GM12878 (cell line): ENCODE data around the gene RABL6.

Source experiments
- CHD4 ChIP-seq: fragments of 200-600 bp; sonication (generic); IDR thresholded peaks from 2 replicates; pipeline ENCODE4 v1.6.1; 2016; ENCODE audit warnings: mild to moderate bottlenecking
- CTCF ChIP-seq, 3 experiments: IDR thresholded peaks in 2 of 3; conservative IDR thresholded peaks in 1 of 3; 2 replicates each; pipeline ENCODE4 v1.5.1; 2011; ENCODE audit warnings: low read depth in 3 of 3, low read length in 3 of 3, mild to moderate bottlenecking in 3 of 3, control low read depth in 2 of 3, moderate library complexity in 2 of 3, inconsistent platforms in 1 of 3, mixed read lengths in 1 of 3; ENCODE audit not compliant: control insufficient read depth in 2 of 3, insufficient read depth in 1 of 3; ENCODE audit errors: extremely low read depth in 1 of 3
- DPF2 ChIP-seq: fragments of 450-650 bp; IDR thresholded peaks from 2 replicates; pipeline ENCODE4 v1.6.1; 2017; ENCODE audit warnings: mild to moderate bottlenecking
- FOS ChIP-seq: IDR thresholded peaks from 3 replicates; pipeline ENCODE4 v1.6.1; 2011; ENCODE audit warnings: borderline replicate concordance; ENCODE audit not compliant: insufficient read length; ENCODE audit errors: extremely low read depth
- HDAC6 ChIP-seq: fragments of 200-600 bp; sonication (generic); IDR thresholded peaks from one replicate; pipeline ENCODE4 v1.8.0; 2017; ENCODE audit warnings: antibody characterized with exemption; ENCODE audit not compliant: unreplicated experiment
- IRF3 ChIP-seq: fragments of 450-650 bp; IDR thresholded peaks from 2 replicates; pipeline ENCODE4 v1.6.1; 2014; ENCODE audit warnings: mild to moderate bottlenecking
- MXI1 ChIP-seq: fragments of 150-350 bp; IDR thresholded peaks from 2 replicates; pipeline ENCODE4 v1.6.1; 2011; ENCODE audit warnings: low read depth, mild to moderate bottlenecking, inconsistent platforms, low read length, improper control_type of control experiment
- MYC ChIP-seq: IDR thresholded peaks from 2 replicates; pipeline ENCODE4 v1.6.1; 2011; ENCODE audit warnings: mild to moderate bottlenecking, low read length, moderate library complexity, inconsistent platforms; ENCODE audit not compliant: insufficient read depth, insufficient replicate concordance, insufficient read length, severe bottlenecking
- POLR2AphosphoS5 ChIP-seq: IDR thresholded peaks from 2 replicates; pipeline ENCODE4 v1.6.1; 2011; ENCODE audit warnings: mild to moderate bottlenecking, low read length, inconsistent platforms
- REST ChIP-seq: IDR thresholded peaks from 2 replicates; pipeline ENCODE4 v1.6.1; 2012; ENCODE audit warnings: mild to moderate bottlenecking, low read depth, low read length
- TCF12 ChIP-seq: IDR thresholded peaks from 2 replicates; pipeline ENCODE4 v1.6.1; 2011; ENCODE audit warnings: low read depth, mild to moderate bottlenecking, low read length
- ZBTB11 ChIP-seq: fragments of 450-650 bp; formaldehyde crosslinking; IDR thresholded peaks from 2 replicates; pipeline ENCODE4 v1.5.0; 2022; ENCODE audit warnings: mild to moderate bottlenecking, missing genetic modification characterization
- ZNF274 ChIP-seq: IDR thresholded peaks from one replicate; pipeline ENCODE4 v1.8.0; 2011; ENCODE audit not compliant: insufficient read length, insufficient read depth
- TF ChIP-seq, protein P1 (sequence below): IDR thresholded peaks from 2 replicates; pipeline ENCODE4 v1.6.1; 2012; ENCODE audit warnings: low read depth, low read length, improper control_type of control experiment

DNA sequence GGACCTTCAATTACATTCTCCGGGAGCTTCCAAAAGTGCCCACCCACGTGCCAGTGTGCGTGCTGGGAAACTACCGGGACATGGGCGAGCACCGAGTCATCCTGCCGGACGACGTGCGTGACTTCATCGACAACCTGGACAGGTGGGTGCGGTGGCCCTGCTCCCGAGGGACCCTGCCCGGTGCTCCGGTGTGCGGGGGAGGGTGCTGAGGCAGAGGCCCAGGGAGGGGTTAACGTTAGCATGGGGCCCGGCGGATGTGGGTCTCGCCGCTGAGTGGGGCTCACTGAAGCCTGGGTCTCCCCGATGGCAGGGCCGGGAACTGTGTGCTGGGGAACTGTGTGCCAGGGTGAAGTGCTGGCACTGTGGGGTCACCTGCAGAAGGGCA, 24.0 kb downstream of the RABL6 start:
- TF ChIP-seq HDAC6 (no peak), CTCF (IDR thresholded peaks at IDR 0.05 in 2 of 3, conservative IDR thresholded peaks at IDR 0.05 in 1 of 3; ENCODE audit: control insufficient read depth in 2 of 3, extremely low read depth in 1 of 3, insufficient read depth in 1 of 3, low read depth in 3 of 3, low read length in 3 of 3) (no peak), DPF2 (no peak), ZNF274 (no peak), MXI1 (no peak), REST (no peak), CHD4 (no peak), MYC (no peak), ZBTB11 (CRISPR knock-in tag) (no peak), FOS (no peak), IRF3 (no peak), TCF12 (no peak), POLR2AphosphoS5 (no peak)
- TF ChIP-seq, protein P1, sequence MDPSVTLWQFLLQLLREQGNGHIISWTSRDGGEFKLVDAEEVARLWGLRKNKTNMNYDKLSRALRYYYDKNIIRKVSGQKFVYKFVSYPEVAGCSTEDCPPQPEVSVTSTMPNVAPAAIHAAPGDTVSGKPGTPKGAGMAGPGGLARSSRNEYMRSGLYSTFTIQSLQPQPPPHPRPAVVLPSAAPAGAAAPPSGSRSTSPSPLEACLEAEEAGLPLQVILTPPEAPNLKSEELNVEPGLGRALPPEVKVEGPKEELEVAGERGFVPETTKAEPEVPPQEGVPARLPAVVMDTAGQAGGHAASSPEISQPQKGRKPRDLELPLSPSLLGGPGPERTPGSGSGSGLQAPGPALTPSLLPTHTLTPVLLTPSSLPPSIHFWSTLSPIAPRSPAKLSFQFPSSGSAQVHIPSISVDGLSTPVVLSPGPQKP, result no peak
